Endodermal cell (in vitro differentiated cells): ENCODE data around the gene GTPBP1. TPM values are rescaled to one million over a fixed set of nuclear protein-coding genes. Genes with fewer than 3 reads are reported as not detected.

Source experiments
- DNase-seq: peaks from one replicate; pipeline ENCODE4 v3.0.0-alpha.2; 2017
- H3K27ac ChIP-seq: 2 replicates; pipeline ENCODE4 v1.5.1; 2013; ENCODE audit warnings: mild to moderate bottlenecking, low read depth, low read length, moderate library complexity
- H3K27me3 ChIP-seq: 2 replicates; pipeline ENCODE4 v1.6.1; 2013; ENCODE audit warnings: mild to moderate bottlenecking, low read length, moderate library complexity; ENCODE audit not compliant: insufficient read depth, control insufficient read depth, poor library complexity, severe bottlenecking
- H3K36me3 ChIP-seq: 2 replicates; pipeline ENCODE4 v1.7.0; 2013; ENCODE audit warnings: mild to moderate bottlenecking, low read length, moderate library complexity; ENCODE audit not compliant: control insufficient read depth, insufficient read depth
- H3K4me1 ChIP-seq: one replicate; pipeline ENCODE4 v1.7.0; 2013; ENCODE audit warnings: low read length; ENCODE audit not compliant: control insufficient read depth, insufficient read depth
- H3K4me3 ChIP-seq: 2 replicates; pipeline ENCODE4 v1.5.1; 2013; ENCODE audit warnings: mild to moderate bottlenecking, low read length, moderate library complexity
- H3K9ac ChIP-seq: 2 replicates; pipeline ENCODE4 v1.6.1; 2013; ENCODE audit warnings: mild to moderate bottlenecking, low read length, moderate library complexity; ENCODE audit not compliant: poor library complexity, severe bottlenecking; ENCODE audit errors: extremely low read depth
- H3K9me3 ChIP-seq: 2 replicates; pipeline ENCODE4 v1.6.1; 2013; ENCODE audit warnings: mild to moderate bottlenecking, low read length, moderate library complexity; ENCODE audit not compliant: control insufficient read depth
- H3K27ac Mint-ChIP-seq: 2 replicates; pipeline ENCODE4 v1.8.0; 2020; ENCODE audit warnings: mixed read lengths
- H3K27me3 Mint-ChIP-seq: 2 replicates; pipeline ENCODE4 v1.8.0; 2021; ENCODE audit warnings: mild to moderate bottlenecking, mixed read lengths; ENCODE audit not compliant: insufficient read depth
- H3K36me3 Mint-ChIP-seq: 2 replicates; pipeline ENCODE4 v1.8.0; 2020; ENCODE audit warnings: low read depth, mixed read lengths
- H3K4me1 Mint-ChIP-seq: 2 replicates; pipeline ENCODE4 v1.8.0; 2020; ENCODE audit warnings: mixed read lengths
- H3K4me3 Mint-ChIP-seq: 2 replicates; pipeline ENCODE4 v1.8.0; 2020; ENCODE audit warnings: mild to moderate bottlenecking, moderate library complexity, mixed read lengths
- H3K9me3 Mint-ChIP-seq: 2 replicates; pipeline ENCODE4 v1.8.0; 2020; ENCODE audit warnings: mild to moderate bottlenecking, mixed read lengths
- WGBS, 2 experiments: methylation state at CpG; one replicate each; pipeline versions ENCODE4 v1.1.5 to v1.1.7; 2013; ENCODE audit warnings: missing lambda C conversion rate in 2 of 2, mixed read lengths in 1 of 2; ENCODE audit not compliant: insufficient coverage in 1 of 2, insufficient read length in 1 of 2; 5-methylcytosine and 5-hydroxymethylcytosine counted together
- total RNA-seq, 2 donors: library from RNA; stranded (reverse); fragmentation: NEBNext Ultra II Directional in 1 of 2; extraction: Animal tissue kit (Norgen Biotek cat#: 25700) in 1 of 2; gene quantifications; 2 replicates in 1 of 2; 3 replicates in 1 of 2; pipeline ENCODE4 v1.2.1, GENCODE V29; 2021
- TF ChIP-seq, protein P1 (sequence below): fragments of 200-600 bp; sonication (generic); conservative IDR thresholded peaks from 2 replicates; pipeline ENCODE4 v1.5.0; 2021; ENCODE audit warnings: antibody characterized with exemption, mild to moderate bottlenecking

The GTPBP1 gene
- total RNA-seq, 2 donors from 2014 or later, result 79.0 to 86.1 TPM

DNA sequence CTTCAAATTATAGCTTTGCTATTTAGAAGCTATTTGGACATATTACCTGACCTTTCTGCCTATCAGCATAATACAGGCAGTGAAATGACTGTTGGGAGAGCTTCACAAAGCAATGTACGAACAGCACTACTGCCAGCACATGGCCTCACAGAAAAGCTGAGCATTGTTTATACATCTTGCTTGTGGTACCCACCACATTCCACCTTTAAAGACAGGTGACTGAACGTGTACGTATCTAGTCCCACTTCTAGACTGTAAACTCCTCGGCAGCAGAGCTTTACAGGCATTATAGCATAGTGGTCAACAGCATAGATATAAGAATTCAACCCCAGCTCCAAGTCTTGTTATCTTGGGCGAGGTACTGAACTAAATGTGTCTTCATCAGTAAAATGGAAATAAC lies 6.6 kb upstream of the GTPBP1 start:
- Mint-ChIP-seq H3K36me3 (peaks cover 28% of the 10 kb centered on the region), H3K9me3 (no peaks in the 10 kb centered on the region), H3K27me3 (no peaks in the 10 kb centered on the region), H3K4me3 (peak overlapping the region; percentile 82), H3K27ac (peak overlapping the region; percentile 13), H3K4me1 (peaks cover 37% of the 10 kb centered on the region)
- no peaks in the 10 kb centered on the region for H3K27me3 ChIP-seq
- H3K4me1 ChIP-seq, result peaks cover 5% of the 10 kb centered on the region
- peak overlapping the region; percentile 86 for H3K4me3 ChIP-seq
- no peak overlapping the region for H3K27ac ChIP-seq
- WGBS, 2 experiments, result 84 to 94% methylated on average over 4 to 5 of the region's 5 CpGs
- TF ChIP-seq, protein P1, sequence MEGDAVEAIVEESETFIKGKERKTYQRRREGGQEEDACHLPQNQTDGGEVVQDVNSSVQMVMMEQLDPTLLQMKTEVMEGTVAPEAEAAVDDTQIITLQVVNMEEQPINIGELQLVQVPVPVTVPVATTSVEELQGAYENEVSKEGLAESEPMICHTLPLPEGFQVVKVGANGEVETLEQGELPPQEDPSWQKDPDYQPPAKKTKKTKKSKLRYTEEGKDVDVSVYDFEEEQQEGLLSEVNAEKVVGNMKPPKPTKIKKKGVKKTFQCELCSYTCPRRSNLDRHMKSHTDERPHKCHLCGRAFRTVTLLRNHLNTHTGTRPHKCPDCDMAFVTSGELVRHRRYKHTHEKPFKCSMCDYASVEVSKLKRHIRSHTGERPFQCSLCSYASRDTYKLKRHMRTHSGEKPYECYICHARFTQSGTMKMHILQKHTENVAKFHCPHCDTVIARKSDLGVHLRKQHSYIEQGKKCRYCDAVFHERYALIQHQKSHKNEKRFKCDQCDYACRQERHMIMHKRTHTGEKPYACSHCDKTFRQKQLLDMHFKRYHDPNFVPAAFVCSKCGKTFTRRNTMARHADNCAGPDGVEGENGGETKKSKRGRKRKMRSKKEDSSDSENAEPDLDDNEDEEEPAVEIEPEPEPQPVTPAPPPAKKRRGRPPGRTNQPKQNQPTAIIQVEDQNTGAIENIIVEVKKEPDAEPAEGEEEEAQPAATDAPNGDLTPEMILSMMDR, result no peak
- no peak for DNase-seq
- H3K36me3 ChIP-seq, result peaks cover 8% of the 10 kb centered on the region
- no peaks in the 10 kb centered on the region for H3K9me3 ChIP-seq
- peak overlapping the region; percentile 87 for H3K9ac ChIP-seq

DNA sequence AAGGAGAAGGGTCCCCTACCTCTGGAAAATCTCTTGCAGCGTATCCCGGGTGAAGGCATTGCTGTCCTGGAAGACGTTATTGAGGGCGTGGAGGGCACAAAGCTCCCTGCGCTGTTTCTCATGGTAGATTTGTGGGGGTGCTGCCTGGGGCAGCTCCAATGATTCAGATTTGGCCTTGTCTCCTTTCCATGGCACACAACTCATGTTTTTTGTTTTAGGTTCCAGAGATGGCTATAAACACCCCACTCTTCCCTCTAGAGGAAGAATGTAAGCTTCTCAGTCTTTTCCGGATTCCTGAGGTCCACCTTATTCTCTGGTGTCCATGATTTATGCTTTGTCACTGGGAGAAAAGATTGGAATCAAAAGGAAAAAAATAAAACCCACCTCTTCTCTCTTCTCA lies 6.0 kb upstream of the GTPBP1 start:
- Histone ChIP-seq H3K36me3 (peaks cover 5% of the 10 kb centered on the region), H3K27ac (no peak overlapping the region), H3K4me3 (peak overlapping the region; percentile 86), H3K4me1 (peaks cover 5% of the 10 kb centered on the region), H3K27me3 (no peaks in the 10 kb centered on the region), H3K9ac (peak overlapping the region; percentile 87), H3K9me3 (no peaks in the 10 kb centered on the region)
- peak overlapping the region; percentile 95 for H3K27ac Mint-ChIP-seq
- TF ChIP-seq, protein P1, result no peak
- peaks cover 41% of the 10 kb centered on the region for H3K4me1 Mint-ChIP-seq
- peaks cover 23% of the 10 kb centered on the region for H3K36me3 Mint-ChIP-seq
- H3K9me3 Mint-ChIP-seq, result no peaks in the 10 kb centered on the region
- no peaks in the 10 kb centered on the region for H3K27me3 Mint-ChIP-seq
- 42 to 50% methylated on average over 5 to 6 of the region's 6 CpGs for WGBS, 2 experiments
- H3K4me3 Mint-ChIP-seq, result peak overlapping the region; percentile 82
- DNase-seq, result no peak

DNA sequence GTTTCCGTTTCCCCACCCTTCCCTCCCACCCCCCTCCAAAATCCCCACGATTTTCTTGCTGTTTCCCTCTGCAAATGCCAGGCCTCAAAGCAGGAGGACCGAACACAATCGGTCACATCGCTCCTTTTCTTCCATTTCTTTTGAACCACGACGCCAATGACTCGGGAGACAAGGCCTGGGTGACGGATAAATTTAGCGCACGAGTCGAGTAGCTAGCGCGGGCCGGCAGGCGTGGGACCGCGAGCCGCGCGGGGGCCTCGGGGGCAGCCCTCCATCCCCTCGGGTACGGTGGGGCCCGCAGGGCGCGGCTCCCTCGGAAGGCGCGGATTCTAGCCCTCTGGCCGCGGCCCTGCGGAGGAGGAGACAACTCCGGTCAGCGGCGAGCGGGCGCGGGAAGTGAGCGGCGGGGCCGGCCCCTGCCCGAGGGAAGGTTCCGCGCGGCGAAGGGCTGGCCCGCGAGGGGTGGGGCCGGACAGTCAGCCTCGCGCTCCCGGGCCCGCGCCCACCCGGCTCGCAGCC lies 5.4 kb upstream of the GTPBP1 start:
- H3K9me3 ChIP-seq, result no peaks in the 10 kb centered on the region
- H3K4me3 ChIP-seq, result peak overlapping the region; percentile 86
- H3K4me1 Mint-ChIP-seq, result peaks cover 46% of the 10 kb centered on the region
- H3K27me3 ChIP-seq, result no peaks in the 10 kb centered on the region
- no peak for DNase-seq
- H3K36me3 Mint-ChIP-seq, result peaks cover 17% of the 10 kb centered on the region
- H3K9me3 Mint-ChIP-seq, result no peaks in the 10 kb centered on the region
- H3K27ac ChIP-seq, result peak overlapping the region; percentile 86
- TF ChIP-seq, protein P1, result no peak
- H3K9ac ChIP-seq, result peak overlapping the region; percentile 87
- H3K27me3 Mint-ChIP-seq, result no peaks in the 10 kb centered on the region
- H3K27ac Mint-ChIP-seq, result peak overlapping the region; percentile 95
- WGBS, 2 experiments, result 0 to 1% methylated on average over 24 to 57 of the region's 57 CpGs
- H3K4me3 Mint-ChIP-seq, result peak overlapping the region; percentile 82
- H3K36me3 ChIP-seq, result no peaks in the 10 kb centered on the region
- peaks cover 5% of the 10 kb centered on the region for H3K4me1 ChIP-seq
